Measurements from ENCODE around the gene CEL.
"Not testable (repeated sequence)": the region's sequence is repeated elsewhere in the genome, so short reads cannot be mapped to it uniquely, and the experiment has no call there.

- not testable (repeated sequence) for TF ChIP-seq POLR2A, CTCF (IDR thresholded peaks at IDR 0.05)
Observed at GRCh38 chr9:133061764-133062145, at the start of gene CEL.
